Stimulated activated CD8-positive, alpha-beta memory T cell treated with anti-CD3 and anti-CD28 coated beads, Interleukin-12 subunit alpha, Interleukin-12 subunit beta, amount 100 ng/mL, for 4 hours (primary cell): Measurements from ENCODE around the gene SUSD6.
"Not testable (repeated sequence)": the region's sequence is repeated elsewhere in the genome, so short reads cannot be mapped to it uniquely, and the experiment has no call there.

Experiments used
- DNase-seq: peaks from one replicate; pipeline ENCODE4 v3.0.0-alpha.2; 2020; ENCODE audit warnings: low read depth

SUSD6 gene

GRCh38 chr14:69620981-69621380, 9.6 kb downstream of the SUSD6 start:
- DNase-seq = no peak

GRCh38 chr14:69624136-69624535, 12.7 kb downstream of the SUSD6 start:
- no peak for DNase-seq

GRCh38 chr14:69625299-69626131, 14.1 kb downstream of the SUSD6 start:
- DNase-seq = peak; percentile 62

- DNase-seq = no peak
These were observed 14.7 kb downstream of the SUSD6 start for GRCh38 chr14:69626132-69626500.

GRCh38 chr14:69629225-69630127, 18.1 kb downstream of the SUSD6 start:
- no peak for DNase-seq

GRCh38 chr14:69630360-69630759, 19.0 kb downstream of the SUSD6 start:
- DNase-seq = no peak

- DNase-seq = no peak
These were observed 20.1 kb downstream of the SUSD6 start for GRCh38 chr14:69631509-69631908.

- no peak for DNase-seq
These were observed 20.8 kb downstream of the SUSD6 start for GRCh38 chr14:69632164-69632563.

GRCh38 chr14:69632593-69633151, 21.3 kb downstream of the SUSD6 start:
- no peak for DNase-seq

GRCh38 chr14:69633238-69633637, 21.8 kb downstream of the SUSD6 start:
- DNase-seq = no peak

GRCh38 chr14:69635981-69636639, 24.7 kb downstream of the SUSD6 start:
- no peak for DNase-seq

GRCh38 chr14:69636718-69637480, 25.5 kb downstream of the SUSD6 start:
- no peak for DNase-seq

GRCh38 chr14:69637503-69638031, 26.2 kb downstream of the SUSD6 start:
- no peak for DNase-seq

- no peak for DNase-seq
These were observed 29.5 kb downstream of the SUSD6 start for GRCh38 chr14:69640931-69641330.

- DNase-seq = not testable (repeated sequence)
These were observed 30.9 kb downstream of the SUSD6 start for GRCh38 chr14:69642212-69642793.

- DNase-seq = peak; percentile 51
These were observed 32.2 kb downstream of the SUSD6 start for GRCh38 chr14:69643430-69644200.

GRCh38 chr14:69644814-69645213, 33.4 kb downstream of the SUSD6 start:
- DNase-seq = no peak

- no peak for DNase-seq
These were observed 35.8 kb downstream of the SUSD6 start for GRCh38 chr14:69647213-69647612.

GRCh38 chr14:69647642-69648041, 36.2 kb downstream of the SUSD6 start:
- DNase-seq = not testable (repeated sequence)
